Uterus (tissue), 4 donors: ENCODE measurements around the gene SERPINA9. TPM values are rescaled to one million over a fixed set of nuclear protein-coding genes. Genes with fewer than 3 reads are reported as not detected.
"Not testable (repeated sequence)": the region's sequence is repeated elsewhere in the genome, so short reads cannot be mapped to it uniquely, and the experiment has no call there.

ENCODE experiments used
- DNase-seq, 2 donors: peaks; one replicate each; pipeline ENCODE4 v3.0.0-alpha.2; 2019 to 2020
- H3K27ac ChIP-seq, 2 donors: fragments of 200-600 bp; sonication (generic); 1 replicate in 1 of 2; 2 replicates in 1 of 2; pipeline ENCODE4 v1.5.1; 2016 to 2018
- H3K27me3 ChIP-seq, 2 donors: fragments of 200-600 bp; sonication (generic); one replicate each; pipeline ENCODE4 v1.5.1; 2018 to 2019; ENCODE audit warnings: control low read depth in 1 of 2
- H3K36me3 ChIP-seq, 2 donors: fragments of 200-600 bp; sonication (generic); one replicate each; pipeline ENCODE4 v1.5.1; 2019; ENCODE audit warnings: control low read depth in 1 of 2
- H3K4me1 ChIP-seq, 2 donors: fragments of 200-600 bp; sonication (generic); one replicate each; pipeline ENCODE4 v1.5.1; 2018 to 2019; ENCODE audit warnings: control low read depth in 1 of 2
- H3K4me3 ChIP-seq, 2 donors: fragments of 200-600 bp; sonication (generic); 1 replicate in 1 of 2; 2 replicates in 1 of 2; pipeline ENCODE4 v1.5.1; 2018 to 2019; ENCODE audit warnings: mild to moderate bottlenecking in 1 of 2
- H3K9me3 ChIP-seq, 2 donors: fragments of 200-600 bp; sonication (generic); one replicate each; pipeline ENCODE4 v1.5.1; 2019; ENCODE audit warnings: control low read depth in 1 of 2
- CTCF ChIP-seq, 4 experiments: fragments of 200-600 bp in 2 of 4; fragments of 450-650 bp in 2 of 4; sonication (generic) in 2 of 4; IDR thresholded peaks; one replicate each; pipeline ENCODE4 v1.5.1; 2016 to 2019; ENCODE audit warnings: antibody characterized with exemption in 4 of 4, mild to moderate bottlenecking in 2 of 4, moderate library complexity in 1 of 4
- POLR2A ChIP-seq, 2 donors: fragments of 450-650 bp; IDR thresholded peaks; one replicate each; pipeline ENCODE4 v1.6.1; 2016; ENCODE audit warnings: antibody characterized with exemption in 2 of 2, mild to moderate bottlenecking in 1 of 2, moderate library complexity in 1 of 2
- intact Hi-C: fragments of 100-400 bp; cut with DNase I; formaldehyde crosslinking; loops from one replicate; pipeline ENCODE4 v1.15.1; 2023; ENCODE audit warnings: low total_unique reads
- total RNA-seq, 4 donors: library from RNA; depleted of rRNA in 3 of 4; stranded (reverse); fragments of >200 nt in 3 of 4; gene quantifications; one replicate each; pipeline versions ENCODE4 v1.1.0 to v1.2.4, GENCODE V29; 2014 to 2023
- donor health status: DM: yes; HTN: yes; CAD: no.

Gene SERPINA9
- total RNA-seq, 4 donors from 2014 or later, result not detected

GRCh38 chr14:94421316-94421715, 54.7 kb downstream of the SERPINA9 start:
- H3K27me3 ChIP-seq, result no peaks in the 10 kb centered on the region
- TF ChIP-seq POLR2A (IDR thresholded peaks at IDR 0.05), result no peak
- TF ChIP-seq CTCF (IDR thresholded peaks at IDR 0.05), result no peak
- DNase-seq, result no peak
- H3K36me3 ChIP-seq, result no peaks in the 10 kb centered on the region
- intact Hi-C loops, result no loop called here
- H3K27ac ChIP-seq, result no peak overlapping the region
- H3K9me3 ChIP-seq, result no peaks in the 10 kb centered on the region
- H3K4me3 ChIP-seq, result no peak overlapping the region
- no peaks in the 10 kb centered on the region for H3K4me1 ChIP-seq

DNA sequence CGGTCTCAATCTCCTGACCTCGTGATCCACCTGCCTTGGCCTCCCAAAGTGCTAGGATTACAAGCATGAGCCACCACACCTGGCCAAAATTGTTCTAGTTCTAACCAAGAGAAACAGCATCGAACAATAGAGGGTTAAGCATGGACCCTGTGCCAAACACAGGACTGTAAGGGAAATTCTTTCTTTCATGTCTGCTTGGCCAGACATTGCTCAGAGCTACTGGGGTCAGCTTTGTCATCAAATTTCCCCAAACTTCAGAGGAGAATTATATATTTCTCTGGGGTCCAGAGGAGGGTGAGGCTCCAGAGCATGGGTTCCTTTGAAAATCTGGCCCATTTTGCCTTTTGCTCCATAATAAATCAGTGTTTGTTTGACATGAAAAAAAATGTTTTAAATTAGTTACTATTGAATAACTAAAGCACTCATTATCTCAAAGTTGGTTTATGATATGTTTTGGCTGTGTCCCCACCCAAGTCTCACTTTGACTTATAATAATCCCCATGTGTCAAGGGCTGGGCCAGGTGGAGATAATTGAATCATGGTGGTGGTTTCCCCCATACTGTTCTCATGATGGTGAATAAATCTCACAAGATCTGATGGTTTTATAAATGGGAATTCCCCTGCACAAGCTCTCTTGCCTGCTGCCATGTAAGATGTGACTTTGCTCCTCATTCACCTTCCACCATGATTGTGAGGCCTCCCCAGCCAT, 58.3 kb downstream of the SERPINA9 start:
- intact Hi-C loops, H3K27me3 ChIP-seq, H3K4me3 ChIP-seq, H3K4me1 ChIP-seq, DNase-seq, H3K36me3 ChIP-seq, H3K9me3 ChIP-seq, H3K27ac ChIP-seq: not testable (repeated sequence)

Other genes starting within 250 kb of the SERPINA9 start
- not detected for gene SERPINA10, start 182.9 kb downstream of the SERPINA9 start, total RNA-seq
- gene SERPINA6, start 152.9 kb downstream of the SERPINA9 start, total RNA-seq, result under 1 TPM in 1 of 4 donors, not detected in 3; 0.76 TPM
- not detected for gene SERPINA2, start 109.5 kb downstream of the SERPINA9 start, total RNA-seq
- gene SERPINA1, start 87.6 kb downstream of the SERPINA9 start, total RNA-seq, result 1 to 10 TPM in 2 of 4 donors, under 1 TPM in 1, not detected in 1; 0.88 to 6.6 (median 4.9) TPM
- gene SERPINA11, start 23.4 kb downstream of the SERPINA9 start, total RNA-seq, result not detected
- gene SERPINA12, start 33.3 kb upstream of the SERPINA9 start, total RNA-seq, result not detected
- under 1 TPM in 1 of 4 donors, not detected in 3; 0.28 TPM for gene SERPINA4, start 85.2 kb upstream of the SERPINA9 start, total RNA-seq
- 10 to 100 TPM in 1 of 4 donors, 1 to 10 TPM in 2, under 1 TPM in 1; under 0.01 to 19.6 (median 3.2) TPM for gene SERPINA5, start 105.2 kb upstream of the SERPINA9 start, total RNA-seq
- 100 to 1,000 TPM in 1 of 4 donors, 10 to 100 TPM in 1, 1 to 10 TPM in 2; 1.7 to 109 (median 17.6) TPM for gene SERPINA3, start 136.2 kb upstream of the SERPINA9 start, total RNA-seq